ENCODE measurements around the gene RPL36. TPM values are rescaled to one million over a fixed set of nuclear protein-coding genes. Genes with fewer than 3 reads are reported as not detected.

RPL36 gene
- total RNA-seq, 1 experiment from 2014 or later, result 1,504 TPM

- no peak for ATAC-seq
- Histone ChIP-seq H3K36me3 (ENCODE audit: control insufficient read depth in 1 of 2, insufficient read depth in 2 of 2, low read length in 2 of 2) (peaks cover 32 to 49% of the 10 kb centered on the region in 2 experiments; a peak in 3 of 4 replicates), H3K4me3 (replicated peaks in 1 of 2; ENCODE audit: low read depth in 1 of 2, low read length in 2 of 2) (no peak overlapping the region), H3K27me3 (ENCODE audit: insufficient read depth, low read length) (no peaks in the 10 kb centered on the region), H2AFZ (ENCODE audit: low read depth, low read length, poor library complexity, severe bottlenecking) (no peak overlapping the region), H3K4me1 (ENCODE audit: control insufficient read depth in 1 of 2, insufficient read depth in 2 of 2, low read length in 2 of 2) (no peaks in the 10 kb centered on the region; a peak in 2 of 4 replicates), H3K9me2 (ENCODE audit: insufficient read depth) (no peaks in the 10 kb centered on the region), H3K79me2 (ENCODE audit: insufficient read depth, low read length) (no peaks in the 10 kb centered on the region), H3K27ac (ENCODE audit: low read depth, low read length) (no peak overlapping the region), H3K4me2 (ENCODE audit: low read length) (no peak overlapping the region), H3K9ac (ENCODE audit: low read length) (no peak overlapping the region), H3K9me3 (ENCODE audit: control insufficient read depth in 1 of 2, insufficient read depth in 1 of 2, low read depth in 1 of 2, low read length in 2 of 2) (no peaks in the 10 kb centered on the region), H4K20me1 (ENCODE audit: insufficient read depth) (no peaks in the 10 kb centered on the region)
- intact Hi-C loops (cut with micrococcal nuclease), result no loop called here
- CTCF ChIA-PET, result no interaction called here
- no peak for DNase-seq (ENCODE audit: low read depth, low spot score)
- POLR2A ChIA-PET, result no interaction called here
- no TSS peak for BruUV-seq (replicated peaks)
- RAD21 ChIA-PET (ENCODE audit: low non-redundant PET in 1 of 2, low total read pairs in 2 of 2, uncharacterized antibody in 2 of 2, unreplicated experiment in 2 of 2), result no interaction called here
- TF ChIP-seq JUND (IDR thresholded peaks at IDR 0.05), result no peak
- no peak for TF ChIP-seq YY1 (IDR thresholded peaks at IDR 0.05; ENCODE audit: extremely low read depth, insufficient replicate concordance, low read depth, low read length)
- no peak for TF ChIP-seq SP1 (IDR thresholded peaks at IDR 0.05; ENCODE audit: low read depth)
- TF ChIP-seq EZH2phosphoT487 (IDR thresholded peaks at IDR 0.05; ENCODE audit: borderline replicate concordance), result no peak
- TF ChIP-seq, protein P1, sequence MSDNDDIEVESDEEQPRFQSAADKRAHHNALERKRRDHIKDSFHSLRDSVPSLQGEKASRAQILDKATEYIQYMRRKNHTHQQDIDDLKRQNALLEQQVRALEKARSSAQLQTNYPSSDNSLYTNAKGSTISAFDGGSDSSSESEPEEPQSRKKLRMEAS (IDR thresholded peaks at IDR 0.05), result no peak
Measured at GRCh38 chr19:5669212-5669611, 20.9 kb upstream of the RPL36 start.

- RAD21 ChIA-PET (ENCODE audit: low non-redundant PET in 1 of 2, low total read pairs in 2 of 2, uncharacterized antibody in 2 of 2, unreplicated experiment in 2 of 2), result no interaction called here
- Histone ChIP-seq H3K4me1 (ENCODE audit: control insufficient read depth in 1 of 2, insufficient read depth in 2 of 2, low read length in 2 of 2) (no peaks in the 10 kb centered on the region), H4K20me1 (ENCODE audit: insufficient read depth) (no peaks in the 10 kb centered on the region), H3K9me3 (ENCODE audit: control insufficient read depth in 1 of 2, insufficient read depth in 1 of 2, low read depth in 1 of 2, low read length in 2 of 2) (no peaks in the 10 kb centered on the region), H3K9me2 (ENCODE audit: insufficient read depth) (no peaks in the 10 kb centered on the region), H3K27ac (ENCODE audit: low read depth, low read length) (no peak overlapping the region), H3K4me2 (ENCODE audit: low read length) (no peak overlapping the region), H3K36me3 (ENCODE audit: control insufficient read depth in 1 of 2, insufficient read depth in 2 of 2, low read length in 2 of 2) (peaks cover 17 to 26% of the 10 kb centered on the region in 2 experiments; a peak in 3 of 4 replicates), H3K4me3 (replicated peaks in 1 of 2; ENCODE audit: low read depth in 1 of 2, low read length in 2 of 2) (no peak overlapping the region), H3K27me3 (ENCODE audit: insufficient read depth, low read length) (no peaks in the 10 kb centered on the region), H2AFZ (ENCODE audit: low read depth, low read length, poor library complexity, severe bottlenecking) (no peak overlapping the region), H3K9ac (ENCODE audit: low read length) (no peak overlapping the region), H3K79me2 (ENCODE audit: insufficient read depth, low read length) (no peaks in the 10 kb centered on the region)
- no peak for TF ChIP-seq CEBPB (IDR thresholded peaks at IDR 0.05; ENCODE audit: low read depth)
- ATAC-seq (no peak), DNase-seq (ENCODE audit: low read depth, low spot score) (no peak)
- intact Hi-C loops (cut with micrococcal nuclease), result no loop called here
- CTCF ChIA-PET, result interaction anchor here (1.0 to 1.1 kb wide), 2 partner anchors 15 to 18 kb away, joined by 3 read pairs; no protein-coding TSS in a partner anchor
- POLR2A ChIA-PET, result no interaction called here
- no TSS peak for BruUV-seq (replicated peaks)
Measured at GRCh38 chr19:5671600-5671999, 18.5 kb upstream of the RPL36 start.

Data from HCT116 (cell line).